ENCODE data around the gene HCN2.

Gene HCN2

DNA sequence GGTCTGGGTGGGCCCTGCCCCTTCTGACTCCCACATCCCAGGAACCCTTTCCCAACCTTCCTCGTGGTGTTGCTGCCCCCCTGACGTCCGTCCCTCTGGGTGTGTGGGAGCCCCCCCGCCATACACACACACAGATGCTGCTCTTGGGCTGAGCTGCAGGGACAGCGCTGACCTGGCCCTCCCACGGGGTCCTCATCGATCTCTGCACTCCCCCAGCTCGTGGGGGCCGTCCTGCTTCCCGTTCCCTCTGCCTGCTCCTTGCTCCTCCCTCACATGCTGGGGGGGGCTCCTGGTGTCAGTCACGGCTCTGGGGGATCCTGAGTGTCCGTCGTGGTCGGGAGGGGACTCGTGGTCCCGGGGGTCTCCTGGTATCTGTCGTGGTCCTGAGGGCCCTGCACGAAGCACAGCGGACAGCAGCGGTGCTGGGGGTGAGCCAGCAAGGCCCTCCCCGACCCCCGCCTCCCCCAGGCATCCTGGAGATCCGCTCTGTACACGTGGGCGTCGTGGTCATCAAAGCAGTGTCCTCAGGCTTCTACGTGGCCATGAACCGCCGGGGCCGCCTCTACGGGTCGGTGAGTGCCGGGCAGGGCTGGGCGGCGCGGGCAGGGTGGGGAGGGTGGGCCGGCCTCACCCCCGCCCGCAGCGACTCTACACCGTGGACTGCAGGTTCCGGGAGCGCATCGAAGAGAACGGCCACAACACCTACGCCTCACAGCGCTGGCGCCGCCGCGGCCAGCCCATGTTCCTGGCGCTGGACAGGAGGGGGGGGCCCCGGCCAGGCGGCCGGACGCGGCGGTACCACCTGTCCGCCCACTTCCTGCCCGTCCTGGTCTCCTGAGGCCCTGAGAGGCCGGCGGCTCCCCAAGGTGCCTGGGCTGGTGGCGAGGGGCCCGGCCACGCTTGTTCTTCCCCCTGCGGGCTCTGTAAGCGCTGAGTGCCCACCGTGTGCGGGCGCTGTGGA, 53.4 kb downstream of the HCN2 start:
- no peak for DNase-seq

DNA sequence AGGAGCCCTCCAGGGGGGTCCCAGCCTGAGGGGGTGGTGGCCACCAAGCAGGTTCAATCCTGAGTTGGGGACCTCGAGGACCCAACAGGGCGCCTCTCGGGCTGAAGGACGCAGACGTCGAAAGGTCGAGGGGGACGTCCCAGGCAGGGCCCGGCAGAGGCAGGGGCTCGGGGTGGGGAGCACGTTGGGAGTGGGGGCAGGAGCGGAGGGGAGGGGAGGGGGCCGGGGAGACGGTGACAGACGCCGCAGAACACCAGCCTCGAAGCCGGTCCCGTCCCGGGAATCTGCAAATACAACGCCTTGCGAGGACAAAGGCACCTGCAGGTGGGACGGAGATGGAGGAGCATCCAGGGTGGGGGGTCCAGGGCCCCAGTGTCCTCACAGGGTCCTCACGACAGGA, 54.1 kb downstream of the HCN2 start:
- no peak for DNase-seq

DNA sequence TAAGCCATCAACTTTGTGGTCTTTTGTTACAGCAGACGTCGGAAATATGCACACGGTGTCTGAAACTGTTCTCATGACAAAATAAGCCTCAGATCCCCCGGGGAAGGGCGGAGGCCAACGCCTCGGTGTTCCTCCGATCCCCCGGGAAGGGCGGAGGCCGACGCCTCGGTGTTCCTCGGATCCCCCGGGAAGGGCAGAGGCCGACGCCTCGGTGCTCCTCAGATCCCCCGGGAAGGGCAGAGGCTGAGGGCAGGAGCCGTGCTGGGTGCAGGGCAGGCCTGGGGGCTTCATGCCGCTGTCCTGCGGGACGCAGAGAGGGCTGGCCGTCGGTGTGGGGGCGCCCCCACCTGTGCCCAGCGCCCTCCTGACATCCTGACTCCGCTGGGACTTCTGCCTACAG, 54.7 kb downstream of the HCN2 start:
- DNase-seq = no peak

DNA sequence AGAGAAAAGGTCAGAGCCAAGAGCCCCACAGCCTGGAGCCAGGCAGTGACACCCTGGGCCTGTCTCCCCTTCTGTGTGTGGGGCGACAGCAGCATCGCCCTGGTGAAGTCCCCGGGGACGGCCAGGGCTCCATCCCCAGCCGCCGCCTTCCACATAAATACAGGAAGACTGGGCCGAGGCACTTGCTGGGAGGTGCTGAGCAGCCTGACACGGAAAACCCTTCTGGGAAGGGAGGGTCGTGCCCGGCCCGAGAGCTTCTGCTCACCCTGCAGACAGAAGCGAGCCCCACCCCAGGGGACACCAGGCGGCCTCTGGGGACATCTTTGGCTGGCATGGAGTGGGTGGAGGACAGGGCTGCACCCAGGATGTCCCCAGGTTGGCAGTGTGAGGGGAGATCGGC, 55.1 kb downstream of the HCN2 start:
- DNase-seq = no peak

DNA sequence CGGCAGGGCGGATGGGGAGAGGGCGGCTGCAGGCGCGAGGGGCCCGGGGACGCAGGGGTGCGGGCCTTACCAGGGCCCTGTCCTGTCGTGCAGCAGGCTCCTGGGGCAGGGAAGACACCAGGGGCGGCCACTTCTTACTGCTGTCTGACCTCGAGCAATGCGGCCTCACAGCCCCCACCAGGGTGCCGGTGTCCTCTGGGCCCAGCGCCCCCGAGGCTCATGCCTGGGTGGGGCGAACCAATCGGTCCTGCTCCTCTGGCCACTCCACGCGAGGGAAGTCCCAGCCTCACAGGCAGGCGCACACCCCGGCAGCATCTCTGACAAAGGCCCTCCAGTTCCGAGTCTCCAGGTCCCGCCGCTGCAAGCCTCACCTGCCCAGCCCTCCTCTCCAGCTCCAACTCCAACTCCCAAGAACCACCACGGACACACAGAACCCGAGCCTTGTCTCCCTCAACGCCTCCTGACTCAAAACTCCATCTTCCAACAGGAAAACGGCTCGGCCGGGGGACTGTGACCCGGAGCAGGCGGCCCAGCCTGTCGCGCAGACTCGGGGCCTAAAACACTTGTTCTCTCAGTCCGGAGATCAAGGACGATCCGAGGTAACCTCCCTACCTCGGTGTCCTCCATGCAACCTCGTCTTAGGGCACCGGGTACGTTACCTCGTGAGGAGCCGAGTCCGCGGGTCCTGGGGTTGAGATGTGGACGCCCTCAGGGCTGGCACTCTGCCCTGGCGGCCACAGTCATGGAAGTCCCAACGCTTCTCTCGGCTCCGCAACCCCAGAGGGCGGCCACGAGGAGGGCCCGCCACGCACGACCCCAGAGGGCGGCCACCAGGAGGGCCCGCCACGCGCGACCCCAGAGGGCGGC, 56.5 kb downstream of the HCN2 start:
- DNase-seq = no peak

DNA sequence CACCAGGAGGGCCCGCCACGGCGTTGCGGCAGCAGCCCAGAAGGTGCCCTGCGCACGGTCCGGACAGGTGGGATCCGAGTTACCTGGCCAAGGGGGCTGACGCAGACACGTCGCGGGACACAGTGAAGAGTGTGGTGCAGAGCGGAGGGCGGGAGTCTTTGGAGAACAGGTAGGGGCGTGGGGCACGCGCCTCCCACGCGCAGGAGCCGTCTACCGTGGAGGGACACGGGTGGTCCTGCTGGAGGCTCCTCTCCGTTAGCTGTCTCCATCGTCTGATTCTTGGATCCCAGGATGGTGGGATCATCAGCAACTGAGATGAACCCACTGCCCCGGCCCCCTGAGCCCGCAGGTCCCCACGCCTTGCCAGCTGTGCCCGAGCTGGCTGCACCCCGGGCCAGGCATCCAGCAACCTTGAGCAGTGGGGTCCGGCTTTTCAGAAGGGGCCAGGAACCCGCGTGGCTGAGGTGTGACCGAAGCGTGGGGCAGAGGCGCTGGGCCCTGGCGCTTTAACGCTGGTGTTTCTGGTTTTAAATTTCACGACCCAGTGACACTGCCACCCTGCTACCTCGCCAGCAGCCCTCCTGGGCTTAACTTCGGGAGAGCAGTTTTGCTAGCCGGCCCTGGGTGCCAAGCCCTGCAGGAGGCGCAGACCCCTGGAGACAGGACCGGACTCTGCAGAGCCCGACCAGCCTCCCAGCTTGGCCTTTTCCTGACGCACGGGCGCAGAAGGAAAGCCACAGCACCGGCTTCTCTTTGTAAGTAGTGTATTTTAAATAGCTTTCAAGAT, 57.3 kb downstream of the HCN2 start:
- no peak for DNase-seq

DNA sequence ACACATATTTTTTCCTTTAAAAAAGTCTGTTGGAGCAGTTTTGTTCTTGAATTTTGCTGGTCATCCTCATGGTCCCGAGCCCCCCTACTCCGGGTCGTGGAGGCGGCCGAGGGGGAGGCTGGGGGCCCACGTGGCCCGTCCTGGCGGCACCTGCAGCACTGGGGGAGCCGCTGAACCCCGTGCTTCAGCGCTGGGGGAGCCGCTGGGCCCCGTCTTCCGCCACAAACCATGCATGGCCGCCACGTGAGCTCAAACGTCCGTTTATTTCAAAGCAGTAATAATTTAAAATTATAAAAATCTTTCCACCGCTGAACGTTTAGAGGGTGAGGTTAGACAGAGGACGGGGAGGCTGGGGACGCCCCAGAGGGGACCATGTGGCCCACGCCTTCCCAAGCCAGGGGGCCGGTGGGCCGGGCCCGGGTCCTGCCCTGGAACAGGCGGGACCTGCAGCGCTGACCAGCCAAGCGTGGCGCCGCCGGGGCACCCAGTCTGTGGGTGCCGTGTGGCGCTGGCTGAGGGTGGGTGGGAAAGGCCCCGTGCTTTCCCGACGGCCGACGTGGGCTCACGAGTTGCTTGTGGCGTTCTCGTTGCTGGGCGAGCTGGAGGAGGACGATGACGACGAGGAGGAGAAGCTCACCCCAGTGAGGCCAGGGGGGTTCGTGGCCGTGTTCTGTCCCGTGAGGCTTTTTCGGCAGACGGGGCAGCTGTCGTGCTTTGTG, 58.0 kb downstream of the HCN2 start:
- DNase-seq = no peak

DNA sequence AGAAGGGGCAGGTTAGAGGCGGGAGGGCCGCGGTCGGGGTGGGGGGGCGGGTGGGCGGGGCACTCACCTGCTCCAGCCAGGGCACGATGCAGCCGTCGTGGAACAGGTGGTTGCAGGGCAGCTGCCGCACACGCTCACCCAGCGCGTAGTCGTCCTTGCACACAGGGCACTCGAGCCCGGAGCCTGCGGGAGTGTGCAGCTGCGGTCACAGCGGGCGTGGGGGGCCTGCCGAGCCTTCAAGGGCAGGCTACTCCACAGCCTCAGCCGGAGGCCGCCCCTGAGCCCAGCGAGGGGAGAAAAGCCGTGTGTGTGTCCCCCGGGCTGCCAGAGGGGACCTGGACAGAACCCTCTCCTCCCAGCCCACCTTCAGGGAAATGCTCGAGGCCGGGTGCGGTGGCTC, 58.6 kb downstream of the HCN2 start:
- no peak for DNase-seq

DNA sequence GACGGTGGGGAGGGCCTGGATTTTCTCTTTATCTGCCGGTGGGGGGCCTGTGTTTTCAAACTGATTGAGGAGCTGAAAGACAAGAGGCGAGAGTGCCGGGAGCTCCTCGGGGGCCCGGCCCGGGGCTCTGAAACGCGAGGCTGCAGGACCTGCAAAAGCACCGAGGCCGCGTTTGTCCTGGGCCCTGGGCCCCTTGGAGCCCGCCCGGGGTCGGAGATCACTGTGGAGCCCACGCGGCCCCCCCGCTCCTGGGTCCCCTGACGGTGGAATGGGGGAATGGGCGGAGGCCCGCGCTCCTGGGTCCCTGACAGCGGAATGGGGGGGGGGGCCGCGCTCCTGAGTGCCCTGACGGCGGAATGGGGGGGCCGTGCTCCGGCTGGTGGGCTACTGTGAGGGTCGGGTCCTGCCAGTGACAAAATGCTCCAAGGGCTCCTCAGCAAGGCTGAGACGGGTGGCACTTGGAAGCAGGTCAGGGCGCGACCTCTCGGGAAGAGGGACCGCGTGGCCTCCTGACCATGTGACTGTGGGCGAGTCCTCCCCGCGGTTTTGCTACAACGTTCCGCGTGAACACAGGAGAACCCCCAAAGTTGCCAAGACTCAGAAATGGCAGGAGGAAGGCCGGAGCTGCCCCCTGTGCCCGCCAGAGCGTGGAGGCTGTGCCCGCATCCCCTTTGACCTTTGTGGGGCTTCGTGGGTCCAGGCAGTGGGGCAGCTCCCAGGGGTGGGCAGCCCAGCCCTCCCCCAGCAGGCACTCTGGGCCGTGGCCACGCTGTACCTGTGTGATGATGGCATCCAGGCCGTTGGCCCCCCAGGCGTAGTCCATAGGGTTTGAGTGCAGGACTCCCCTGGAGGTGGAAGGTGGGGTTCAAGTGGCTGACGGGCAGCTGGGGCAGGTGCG, 59.5 kb downstream of the HCN2 start:
- DNase-seq = no peak

DNA sequence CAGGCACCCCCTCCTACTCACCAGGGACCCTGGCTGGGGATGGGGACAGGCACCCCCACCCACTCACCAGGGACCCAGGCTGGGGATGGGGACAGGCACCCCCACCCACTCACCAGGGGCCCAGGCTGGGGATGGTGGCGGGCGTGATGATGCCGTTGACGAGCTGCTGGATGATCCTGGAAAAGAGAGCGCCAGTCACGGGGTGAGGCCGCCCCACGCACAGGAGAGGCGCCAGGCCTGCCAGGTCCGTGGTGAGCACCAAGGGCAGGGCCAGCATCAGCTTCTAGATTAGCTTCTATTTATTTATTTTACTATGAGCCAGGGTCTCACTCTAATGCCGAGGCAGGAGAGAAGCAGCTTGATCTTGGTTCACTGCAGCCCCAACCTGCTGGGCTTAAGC, 60.4 kb downstream of the HCN2 start:
- DNase-seq = no peak

DNA sequence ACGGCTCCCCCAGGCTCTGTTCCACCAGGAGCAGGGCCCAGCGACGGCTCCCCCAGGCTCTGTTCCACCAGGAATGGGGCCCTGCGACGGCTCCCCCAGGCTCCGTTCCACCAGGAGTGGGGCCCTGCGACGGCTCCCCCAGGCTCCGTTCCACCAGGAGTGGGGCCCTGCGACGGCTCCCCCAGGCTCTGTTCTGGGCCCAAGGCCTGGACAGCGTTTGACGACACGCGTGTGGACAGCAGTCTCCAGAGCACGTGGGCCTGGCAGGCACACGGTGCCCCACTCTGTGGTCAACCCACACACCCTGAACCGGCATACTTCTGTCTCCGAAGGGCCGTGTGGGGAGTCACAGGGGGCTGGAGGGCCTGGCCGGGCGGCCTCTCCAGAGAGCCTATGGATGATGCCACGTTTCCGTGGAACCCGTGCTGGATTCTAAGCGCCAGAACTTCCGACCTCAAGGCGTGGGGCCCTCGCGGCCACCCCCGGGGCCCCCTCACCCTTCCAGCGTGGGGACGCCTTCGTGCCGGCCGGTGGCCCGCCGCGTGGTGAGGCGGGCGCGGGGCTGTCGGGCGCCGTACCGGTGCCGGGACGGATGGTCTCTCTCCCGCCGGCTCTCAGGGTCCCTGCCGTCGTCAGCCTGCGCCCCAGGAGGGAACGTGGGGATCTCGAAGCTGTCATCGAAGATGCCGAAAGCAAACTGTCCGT, 61.6 kb downstream of the HCN2 start:
- no peak for DNase-seq

DNA sequence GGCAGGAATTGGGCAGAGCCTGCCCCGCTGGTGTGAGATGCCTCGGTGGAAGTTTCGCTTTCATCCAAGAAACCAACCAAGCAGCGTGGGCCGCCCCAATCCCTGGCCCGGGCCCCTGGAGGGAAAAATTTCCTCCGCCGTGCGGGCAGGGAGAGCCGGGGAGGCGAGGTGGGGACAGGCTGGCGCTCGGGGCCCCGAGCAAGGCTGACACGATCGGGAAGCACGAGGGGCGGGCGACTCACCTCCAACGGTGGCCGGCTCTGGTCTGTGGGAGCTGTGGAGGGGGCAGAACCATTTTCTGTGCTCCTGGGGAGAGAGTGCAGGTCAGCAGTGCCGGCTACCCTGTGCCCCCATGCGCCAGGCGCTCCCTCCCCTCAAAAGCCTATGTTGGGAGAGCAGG, 62.3 kb downstream of the HCN2 start:
- DNase-seq = no peak

DNA sequence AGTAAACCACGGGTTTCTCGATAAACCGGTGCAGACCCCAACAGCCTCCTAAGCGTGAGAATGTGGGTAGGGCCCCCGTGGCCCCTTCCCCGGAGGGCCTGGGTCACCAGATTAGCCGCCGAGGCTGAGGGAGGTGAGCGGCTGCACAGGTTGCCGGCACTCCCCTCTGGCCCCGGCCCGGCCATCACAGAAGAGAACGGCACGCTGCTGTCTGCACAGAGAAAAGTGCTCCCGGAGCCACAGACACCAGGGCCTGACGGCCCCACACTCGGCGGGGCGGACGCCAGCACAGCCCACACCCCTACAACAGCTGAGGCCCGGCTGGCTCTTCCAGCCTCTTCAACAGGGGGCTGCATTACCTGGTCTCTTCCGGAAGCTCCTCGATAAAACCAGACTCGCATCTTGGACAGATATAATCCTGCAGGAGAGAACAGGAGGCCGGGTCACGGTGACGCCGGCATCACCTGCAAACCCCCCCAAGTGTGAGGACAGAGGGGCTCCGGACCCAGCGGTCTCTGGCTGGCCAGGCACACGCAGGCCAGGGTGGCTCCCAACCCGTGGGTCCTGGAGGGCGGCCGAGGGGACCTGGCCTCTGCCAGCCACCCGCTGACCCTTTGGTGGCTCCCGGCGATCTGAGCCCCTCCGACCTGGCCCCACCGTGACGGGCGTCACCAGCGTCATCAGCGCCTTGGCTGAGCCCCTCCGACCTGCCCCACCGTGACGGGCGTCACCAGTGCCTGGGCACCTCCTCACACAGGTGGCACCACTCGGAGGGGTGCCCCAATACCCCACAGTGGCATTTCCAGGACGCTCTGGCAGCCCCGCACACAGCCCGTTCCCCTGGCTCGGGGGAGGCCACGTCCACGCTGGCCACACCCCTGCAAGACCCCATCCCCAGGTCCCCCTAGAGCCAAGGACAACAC, 63.0 kb downstream of the HCN2 start:
- DNase-seq = no peak

DNA sequence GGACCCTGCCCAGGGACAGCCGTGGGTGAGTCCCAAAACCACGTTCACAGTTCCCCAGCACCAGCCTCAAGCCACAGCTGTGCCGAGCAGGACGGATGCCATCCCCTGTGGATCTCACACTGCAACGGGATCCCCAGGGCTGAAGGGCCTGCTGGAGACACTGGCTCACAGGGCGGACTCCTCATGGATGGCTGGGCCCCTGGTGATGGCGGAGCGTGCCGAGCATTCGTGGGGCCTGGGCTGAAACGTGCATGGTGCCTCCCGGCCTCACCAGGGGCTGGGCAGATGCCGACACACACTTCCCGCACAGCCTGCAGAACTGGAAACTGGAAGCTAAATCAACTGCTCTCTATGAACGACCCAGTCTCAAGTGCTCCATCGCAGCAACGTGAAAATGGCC, 63.7 kb downstream of the HCN2 start:
- no peak for DNase-seq

DNA sequence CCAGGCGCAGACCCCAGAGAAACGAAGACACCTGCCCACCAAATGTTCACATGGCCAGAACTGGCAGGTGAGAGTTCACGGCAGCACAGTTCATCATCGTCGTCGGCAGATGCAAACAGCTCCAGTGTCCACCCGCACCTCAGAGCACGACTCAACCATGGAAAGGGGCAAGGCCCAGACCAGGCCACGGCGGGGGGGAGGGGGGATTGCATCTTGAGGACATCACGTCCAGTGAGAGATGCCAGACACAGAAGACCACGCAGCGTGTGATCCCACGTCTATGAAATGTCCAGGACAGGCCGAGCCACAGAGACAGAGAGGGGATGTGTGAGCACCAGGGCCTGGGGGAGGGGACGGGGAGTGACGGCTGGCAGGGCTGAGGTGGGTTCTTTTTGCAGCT, 66.0 kb downstream of the HCN2 start:
- no peak for DNase-seq

DNA sequence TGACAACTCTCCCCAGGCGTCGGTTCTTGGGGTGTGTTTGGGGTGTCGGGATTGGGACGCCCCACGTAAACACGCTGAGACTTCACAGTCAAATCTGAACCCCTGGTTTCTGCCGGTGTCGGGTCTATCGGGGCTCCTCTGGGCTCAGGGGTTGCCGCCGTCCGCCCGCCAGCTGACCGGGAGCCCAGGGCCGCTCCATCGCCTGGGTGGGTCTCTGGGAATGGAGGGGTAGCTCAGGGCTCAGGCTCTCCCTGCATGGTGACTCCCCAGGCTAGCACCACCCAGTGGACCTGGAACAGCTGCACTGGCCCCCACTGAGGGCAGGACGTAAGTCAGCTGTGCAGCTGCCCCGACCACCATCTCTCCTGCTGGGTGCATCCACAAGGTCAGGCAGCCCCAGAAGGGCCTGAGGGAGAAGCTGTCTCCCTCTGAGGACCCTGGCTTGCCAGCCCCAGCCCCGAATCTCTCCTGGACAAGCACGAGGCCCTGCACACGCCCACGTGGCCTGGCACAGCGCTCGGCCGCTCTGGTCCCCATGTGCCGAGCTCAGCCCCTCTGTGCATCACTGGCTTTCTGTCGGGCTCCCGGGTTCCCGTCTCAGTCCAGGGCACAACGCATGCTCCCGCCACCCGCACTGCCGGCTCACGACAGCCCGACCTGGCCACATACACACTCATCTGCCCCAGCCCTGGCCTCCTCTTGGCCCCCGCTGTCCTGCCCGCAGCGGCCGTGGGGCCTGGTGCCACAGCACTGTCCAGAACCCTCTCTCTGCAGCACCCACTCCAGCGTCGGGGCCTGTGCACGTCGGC, 67.3 kb downstream of the HCN2 start:
- DNase-seq = no peak

DNA sequence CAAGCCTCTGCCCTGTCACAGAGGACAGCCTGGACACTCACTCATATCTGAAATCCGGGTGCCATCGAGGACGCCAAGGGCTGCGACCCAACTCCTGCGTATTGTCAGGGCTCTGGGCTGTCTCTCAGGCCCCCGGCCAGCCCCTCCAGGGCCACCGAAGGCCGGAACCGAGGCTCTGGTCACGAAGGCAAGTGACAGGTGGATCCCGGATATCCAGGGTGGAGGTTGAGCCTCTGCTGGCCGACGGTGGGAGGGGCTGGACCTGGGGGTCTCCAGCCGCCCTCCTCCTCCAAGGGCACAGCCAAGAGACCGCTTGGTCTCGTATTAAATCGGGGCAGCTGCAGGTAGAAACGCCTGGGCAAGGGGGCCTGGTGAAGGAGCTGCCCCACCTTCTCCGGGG, 67.9 kb downstream of the HCN2 start:
- DNase-seq = no peak

DNA sequence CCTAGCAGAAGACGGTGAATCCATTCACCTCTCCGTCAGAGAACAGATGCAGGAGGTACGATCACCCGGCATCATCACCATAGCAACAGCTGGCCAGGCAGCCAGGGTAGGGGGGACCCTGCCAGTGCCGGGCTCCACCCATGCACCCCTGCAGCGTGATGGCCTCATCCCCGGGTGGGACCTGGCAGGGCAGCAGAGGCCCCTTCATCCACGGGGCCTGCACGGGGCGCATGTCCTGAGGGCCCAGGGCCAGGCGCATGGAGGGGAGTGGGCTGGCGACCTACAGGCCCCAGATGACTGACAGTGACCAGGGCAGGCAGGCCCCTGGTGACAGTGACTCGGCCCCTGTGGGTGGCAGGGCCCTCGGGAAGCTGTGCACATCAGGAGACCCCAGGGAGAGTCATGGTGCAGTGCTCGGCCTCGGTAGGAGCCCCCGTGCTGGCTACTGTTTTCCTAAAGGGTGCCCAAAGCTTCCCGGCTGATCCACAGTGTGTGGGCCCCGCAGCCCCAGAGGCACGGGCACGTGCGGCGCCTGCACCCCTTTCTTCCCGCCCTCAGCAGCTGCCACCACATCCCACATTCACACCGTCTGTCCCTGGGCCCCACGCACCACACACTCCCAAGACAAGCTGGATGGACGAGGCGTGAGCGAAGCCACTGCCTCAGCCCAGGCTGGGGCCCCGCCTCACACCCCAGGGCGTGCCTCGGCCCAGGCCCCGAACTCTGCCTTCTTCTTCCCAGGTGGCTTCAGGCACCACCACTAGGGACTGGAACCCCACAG, 68.6 kb downstream of the HCN2 start:
- no peak for DNase-seq

Data from NCI-H69 (cell line).